NCI-H524 treated with DMSO at 0.1 percent for 48 hours (cell line): ENCODE data around the gene HDAC4.

Experiments
- DNase-seq: peaks from one replicate; lab custom pipeline; 2025; lab: John Stamatoyannopoulos, UW

Gene HDAC4

DNA sequence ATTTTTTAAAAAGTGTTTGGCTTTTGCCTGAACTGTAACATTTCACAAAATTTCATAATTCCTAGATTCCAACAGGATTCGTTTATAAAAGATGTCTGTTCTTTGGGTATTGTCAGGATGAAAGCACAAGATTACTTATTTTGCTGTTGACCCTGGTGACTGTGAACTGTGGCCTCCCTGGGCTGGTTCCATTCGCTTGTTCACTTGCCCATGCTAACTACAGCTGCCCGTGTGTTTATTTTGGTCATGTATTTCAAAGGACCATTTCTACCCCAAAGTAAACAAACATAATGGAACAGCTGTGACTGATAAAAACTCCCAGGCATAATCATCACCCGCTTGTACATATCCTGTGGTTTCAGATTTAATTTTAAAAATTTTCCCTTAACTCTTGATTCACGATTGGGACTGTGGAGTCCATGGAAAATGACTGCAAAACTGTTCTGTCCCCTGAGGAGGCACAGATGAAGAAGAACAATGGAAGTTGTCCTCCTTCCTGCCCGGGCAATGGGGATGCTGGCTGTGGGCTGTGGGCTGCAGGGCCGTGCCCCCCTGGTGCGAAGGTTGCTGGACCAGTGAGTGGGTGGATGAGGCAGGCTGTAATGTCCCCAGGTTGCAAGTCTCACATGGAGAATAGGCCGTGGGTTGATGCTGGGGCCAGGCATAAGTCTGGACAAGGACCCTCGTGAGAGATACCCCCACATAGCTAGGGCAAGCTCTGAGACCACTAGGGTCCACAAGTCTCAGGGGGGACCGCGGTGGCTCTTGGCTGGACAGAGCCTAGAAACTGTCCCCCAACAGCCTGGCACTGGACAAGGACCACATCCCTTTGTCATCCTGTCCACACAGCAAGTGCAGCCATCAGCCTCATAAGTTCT lies 28.9 kb upstream of the HDAC4 start:
- DNase-seq: no peak

GRCh38 chr2:239425631-239426030 lies 24.8 kb upstream of the HDAC4 start:
- DNase-seq: no peak

DNA sequence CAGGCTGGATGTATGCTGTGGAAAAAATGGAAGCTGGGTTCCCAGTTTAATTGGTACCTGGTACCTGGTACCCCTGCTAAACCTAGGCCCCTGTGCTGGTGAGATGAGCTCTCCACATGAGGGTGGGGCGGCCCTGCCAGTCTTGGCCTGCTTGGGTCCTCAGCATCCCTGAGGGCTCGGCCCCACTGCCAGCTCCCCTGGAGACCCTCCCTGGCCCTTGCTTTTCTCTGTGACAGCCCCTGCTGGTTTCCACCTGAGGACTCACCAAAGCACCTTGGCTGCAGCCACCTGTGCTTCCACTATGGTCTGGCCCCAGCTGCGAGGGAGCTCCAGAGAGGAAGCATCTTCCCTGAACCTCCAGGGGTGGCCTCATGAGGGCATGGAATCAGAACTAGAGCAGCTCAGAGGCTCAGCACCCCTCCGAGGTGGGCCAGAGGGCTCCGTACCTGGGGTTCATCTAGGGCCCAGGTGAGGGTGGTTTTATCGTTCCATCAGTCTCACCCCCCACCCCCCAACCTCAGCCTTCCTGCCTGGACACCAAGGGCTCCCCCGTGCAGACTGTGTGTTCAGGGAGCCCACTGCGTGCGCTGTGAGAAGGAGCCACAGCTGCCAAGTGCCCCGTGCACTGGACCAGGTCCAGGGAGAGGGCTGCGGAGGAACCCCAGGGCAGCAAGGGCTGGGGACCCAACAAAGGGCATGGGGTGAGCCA lies 23.7 kb upstream of the HDAC4 start:
- no peak for DNase-seq

DNA sequence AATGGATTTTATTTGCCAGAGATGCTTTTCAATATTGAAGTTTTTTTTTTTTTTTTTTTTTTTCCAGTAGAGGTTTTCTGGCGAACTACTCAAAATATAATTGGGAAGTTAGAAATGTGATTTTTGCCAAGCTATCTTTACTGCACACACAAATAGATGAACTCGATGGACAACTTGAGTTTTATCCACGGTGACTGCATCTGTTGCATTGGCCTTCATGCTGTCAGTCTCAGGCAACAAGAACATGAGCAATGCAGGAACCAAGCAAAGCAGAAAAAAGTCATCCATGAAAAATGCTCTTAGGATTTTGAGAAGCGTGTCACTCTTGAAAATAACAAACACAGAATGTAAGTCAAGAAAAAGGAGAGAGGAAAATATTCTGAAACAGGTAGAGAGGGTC lies 22.7 kb upstream of the HDAC4 start:
- no peak for DNase-seq

GRCh38 chr2:239421851-239422250 lies 21.0 kb upstream of the HDAC4 start:
- DNase-seq: no peak

DNA sequence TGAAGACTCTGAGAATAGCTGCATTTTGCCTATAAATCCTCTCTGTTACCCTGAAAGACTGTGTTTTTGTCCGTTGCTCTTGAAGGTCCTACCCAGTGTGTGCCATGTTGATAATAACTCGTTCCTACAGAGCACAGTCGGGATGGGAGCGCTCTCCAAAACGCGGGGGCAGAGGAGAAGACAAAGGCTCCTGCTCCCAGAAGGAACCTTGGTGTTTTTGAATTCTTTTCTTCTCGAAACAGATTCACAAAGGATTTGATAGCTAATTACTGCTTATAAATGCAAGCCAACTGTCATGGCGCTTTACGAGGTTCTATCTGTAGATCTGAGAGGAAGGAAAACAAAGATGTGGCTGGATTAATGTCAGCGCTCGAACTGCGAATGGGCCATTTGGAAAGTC lies 19.3 kb upstream of the HDAC4 start:
- DNase-seq: no peak

DNA sequence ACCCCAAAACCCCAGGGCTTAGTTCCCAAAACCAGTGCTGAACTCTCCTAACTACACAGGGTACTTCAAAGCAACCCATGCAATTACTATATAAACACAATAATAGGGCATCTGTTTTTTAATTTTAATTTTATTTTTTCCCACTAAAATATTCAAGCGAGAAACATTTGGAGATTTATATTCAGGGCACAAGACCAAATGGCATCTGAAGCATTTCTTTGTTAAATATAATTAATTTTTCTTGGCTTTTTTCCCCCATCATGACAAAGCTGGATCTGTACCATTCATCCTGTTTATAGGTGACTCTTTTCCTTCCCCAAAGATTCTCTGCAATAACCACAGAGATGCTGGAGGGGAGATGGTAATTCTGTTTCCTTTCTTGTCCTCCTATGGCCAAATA lies 18.1 kb upstream of the HDAC4 start:
- DNase-seq: no peak

GRCh38 chr2:239412905-239413603 lies 12.2 kb upstream of the HDAC4 start:
- no peak for DNase-seq

DNA sequence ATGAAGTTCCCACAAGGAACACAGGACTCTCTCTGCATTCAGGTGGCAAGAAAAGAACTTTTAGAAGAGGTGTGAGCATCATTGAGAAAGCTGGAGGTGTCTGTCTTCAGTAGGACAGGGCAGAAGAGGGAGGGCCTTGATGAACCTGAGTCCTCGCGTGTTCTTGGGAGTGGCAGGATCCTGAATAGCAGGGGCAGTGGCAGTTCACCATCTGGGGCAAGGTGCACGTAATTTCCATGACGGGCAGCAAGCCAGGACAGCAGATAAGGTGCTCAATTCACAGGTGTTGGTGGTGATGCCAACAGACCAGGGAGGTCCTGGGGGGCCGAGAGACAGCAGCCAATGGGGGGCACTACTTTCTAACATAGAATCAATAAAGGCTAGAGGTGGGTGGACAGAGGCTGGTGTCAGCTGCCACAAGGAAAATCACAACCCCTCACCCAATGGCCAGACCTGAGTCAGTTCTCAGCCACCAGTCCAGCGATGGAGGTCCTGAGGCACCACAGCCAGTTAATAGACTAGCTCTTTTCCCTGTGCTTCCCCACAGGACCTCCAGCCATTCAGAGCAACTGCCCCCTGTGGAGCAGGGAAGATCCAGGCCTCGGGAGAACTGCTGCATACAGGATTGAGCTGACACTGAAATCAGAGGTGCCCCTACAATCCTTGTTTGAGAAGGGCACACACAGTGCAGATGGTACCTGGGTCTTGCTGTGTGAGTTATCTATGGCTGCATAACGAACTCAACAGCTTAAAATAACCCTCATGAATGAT lies 10.9 kb upstream of the HDAC4 start:
- no peak for DNase-seq

- no peak for DNase-seq
Observed at GRCh38 chr2:239411117-239411516, 10.3 kb upstream of the HDAC4 start.

DNA sequence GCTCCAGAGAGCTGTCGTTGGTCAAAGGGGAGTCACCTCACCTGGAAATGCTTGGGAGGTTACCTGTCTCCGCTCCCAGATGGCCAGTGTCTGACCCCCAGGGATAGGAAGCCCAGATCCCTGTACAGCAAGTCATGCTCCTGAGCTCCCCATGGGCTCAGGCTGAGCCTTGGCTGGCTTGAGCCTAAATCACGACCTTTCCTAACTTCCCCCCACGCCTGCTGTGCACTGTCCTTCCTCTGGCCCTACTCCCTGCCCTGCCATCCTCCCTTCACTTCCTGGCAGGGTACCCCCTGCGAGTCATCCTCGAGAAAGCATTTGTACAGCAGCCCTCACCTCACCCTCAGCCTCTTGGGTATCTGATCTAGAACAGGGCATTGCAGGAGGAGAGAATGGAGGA lies 9.2 kb upstream of the HDAC4 start:
- DNase-seq: no peak

- DNase-seq: no peak
Observed at GRCh38 chr2:239407112-239407511, 6.3 kb upstream of the HDAC4 start.

- DNase-seq: no peak
Observed at GRCh38 chr2:239406316-239406995, 5.6 kb upstream of the HDAC4 start.

GRCh38 chr2:239405071-239405470 lies 4.3 kb upstream of the HDAC4 start:
- DNase-seq: no peak

DNA sequence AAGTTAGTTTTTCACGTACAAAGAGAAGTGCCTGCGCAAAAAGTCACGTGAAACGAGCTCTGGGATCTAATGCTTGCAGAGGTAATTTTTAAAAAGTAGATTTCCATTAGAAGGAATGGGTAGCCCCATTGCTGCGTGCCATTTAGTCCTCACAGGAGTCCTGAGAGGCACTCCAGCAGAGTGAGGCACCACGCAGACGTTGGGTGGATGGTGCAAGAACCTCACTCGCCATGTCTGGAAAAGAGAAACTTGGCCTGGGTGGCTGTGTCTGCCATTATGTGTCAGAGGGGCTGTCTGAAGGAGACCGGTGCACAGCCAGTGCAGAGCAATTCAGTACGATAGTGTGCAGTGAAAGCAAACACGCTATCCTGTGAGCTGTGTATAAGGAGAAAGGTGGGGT lies 1.8 kb upstream of the HDAC4 start:
- DNase-seq: no peak

DNA sequence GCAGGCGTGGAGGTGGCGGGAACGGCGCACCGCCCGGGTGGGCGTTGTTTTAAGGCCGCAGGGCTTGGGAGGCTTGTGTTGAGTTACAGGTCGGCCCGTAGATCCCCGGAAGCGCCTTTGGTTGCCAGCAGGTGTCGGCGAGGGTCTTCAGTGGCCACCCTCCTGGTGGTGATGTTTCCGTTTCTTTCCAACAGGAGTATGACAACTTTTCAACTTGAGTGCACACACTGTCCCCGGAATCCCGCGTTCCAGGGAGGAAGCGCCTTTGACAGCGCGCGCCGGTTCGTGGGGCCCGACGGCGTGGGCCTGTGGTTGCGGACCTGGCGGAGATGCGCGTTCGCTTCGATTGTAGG lies 1.0 kb upstream of the HDAC4 start:
- DNase-seq: peak; percentile 21

GRCh38 chr2:239401067-239401880 lies 454 bp upstream of the HDAC4 start:
- DNase-seq: peak; percentile 75

- DNase-seq: no peak
Observed at GRCh38 chr2:239399921-239400595, 762 bp downstream of the HDAC4 start.

DNA sequence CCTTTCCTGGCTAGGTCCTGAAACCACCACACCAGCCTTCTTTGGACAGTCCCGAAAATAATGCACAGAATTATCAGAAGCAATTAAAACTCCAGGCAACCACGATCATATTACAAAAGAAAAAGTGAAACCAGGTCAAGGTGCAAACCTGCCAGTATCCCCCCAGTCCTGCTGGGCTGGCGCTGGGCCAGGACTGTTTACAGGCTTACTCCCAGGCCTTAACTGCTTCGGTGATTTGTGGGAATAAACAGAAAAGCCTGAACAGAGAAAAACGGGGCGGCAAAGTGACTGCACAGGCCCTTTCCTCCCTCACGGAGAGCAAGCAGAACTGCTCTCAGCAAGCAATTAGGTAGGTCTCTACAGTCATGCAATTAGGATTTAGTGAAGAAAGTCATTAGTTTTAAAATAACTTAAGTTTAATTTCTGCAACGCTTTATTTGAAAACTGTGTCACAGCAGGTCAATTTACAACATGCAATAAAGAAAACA lies 1.3 kb downstream of the HDAC4 start:
- no peak for DNase-seq

DNA sequence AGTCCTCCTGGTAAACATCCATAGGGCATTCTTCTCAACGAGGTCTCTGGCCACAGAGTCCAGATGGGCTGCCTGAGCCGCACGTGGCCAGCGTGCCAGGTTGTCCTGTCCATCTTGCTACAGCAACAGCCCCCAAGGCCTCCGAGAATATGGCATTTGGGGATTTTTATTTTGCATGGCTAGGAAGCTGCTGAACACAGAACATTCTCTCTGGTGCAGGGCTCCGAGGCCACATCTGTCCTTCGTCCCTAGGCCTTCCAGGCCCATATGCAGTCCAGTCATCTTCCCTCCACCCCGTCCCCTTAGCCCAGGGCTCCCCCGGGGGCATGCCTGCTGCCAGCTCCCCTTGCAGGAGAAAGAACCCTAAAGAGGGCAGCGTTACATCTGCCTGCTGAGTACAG lies 2.3 kb downstream of the HDAC4 start:
- no peak for DNase-seq
